Activated CD4-positive, alpha-beta memory T cell treated with anti-CD3 and anti-CD28 coated beads, Interleukin-2, amount 10 ng/mL, durations not matched to agents 7 days and 5 days (primary cell): ENCODE measurements around the gene GMEB2. TPM values are rescaled to one million over a fixed set of nuclear protein-coding genes. Genes with fewer than 3 reads are reported as not detected.
"Not testable (repeated sequence)": the region's sequence is repeated elsewhere in the genome, so short reads cannot be mapped to it uniquely, and the experiment has no call there.

Experiments
- CTCF ChIA-PET: fragments of 350-600 bp; sonication (Branson Sonifier 250); formaldehyde crosslinking; loops from one replicate; lab custom pipeline; 2021; ENCODE audit warnings: antibody characterized with exemption, inconsistent platforms; lab: Charles Lee
- POLR2A ChIA-PET: fragments of 350-600 bp; sonication (Branson Sonifier 250); formaldehyde crosslinking; loops from one replicate; lab custom pipeline; 2021; ENCODE audit warnings: antibody characterized with exemption; lab: Charles Lee
- DNase-seq: peaks from one replicate; pipeline ENCODE4 v3.0.0-alpha.2; 2020
- H3K27ac Mint-ChIP-seq: one replicate; pipeline ENCODE4 v1.8.0; 2021; ENCODE audit warnings: mild to moderate bottlenecking, mixed read lengths
- H3K27me3 Mint-ChIP-seq: one replicate; pipeline ENCODE4 v1.8.0; 2021; ENCODE audit warnings: mixed read lengths
- H3K36me3 Mint-ChIP-seq: one replicate; pipeline ENCODE4 v1.8.0; 2021; ENCODE audit warnings: low read depth, mixed read lengths
- H3K4me1 Mint-ChIP-seq: one replicate; pipeline ENCODE4 v1.8.0; 2021; ENCODE audit warnings: mixed read lengths
- H3K4me3 Mint-ChIP-seq: one replicate; pipeline ENCODE4 v1.8.0; 2021; ENCODE audit warnings: mild to moderate bottlenecking, mixed read lengths
- H3K9me3 Mint-ChIP-seq: one replicate; pipeline ENCODE4 v1.8.0; 2021; ENCODE audit warnings: mixed read lengths
- total RNA-seq, 2 experiments: library from RNA; stranded (reverse); gene quantifications; one replicate each; pipeline ENCODE4 v1.2.3, GENCODE V29; 2021

Gene GMEB2
- 10 to 100 TPM; 17.9 to 18.5 TPM for total RNA-seq

- Mint-ChIP-seq H3K36me3 (peaks cover 34% of the 10 kb centered on the region), H3K9me3 (no peaks in the 10 kb centered on the region), H3K4me3 (peak within 1 kb of the TSS; percentile 98), H3K4me1 (peaks cover 34% of the 10 kb centered on the region), H3K27ac (peak within 1 kb of the TSS; percentile 92), H3K27me3 (no peaks in the 10 kb centered on the region)
- POLR2A ChIA-PET: interaction anchor here (0.6 to 9.8 kb wide), 25 partner anchors 8 to 453 kb away, joined by 3 to 282 read pairs (median 5); partner anchors contain the start of genes LIME1, OPRL1, PPDPF and PRPF6
- CTCF ChIA-PET: interaction anchor here (0.9 to 1.7 kb wide), 4 partner anchors 11 to 89 kb away, joined by 3 to 20 read pairs (median 10); partner anchors contain the start of gene PTK6
- peak; percentile 77 for DNase-seq
Observed at GRCh38 chr20:63626424-63627128, at the start of gene GMEB2. GMEB2 (minus strand) TSS chr20:63627101; CDS start chr20:63619397, 7,704 bp downstream.

GRCh38 chr20:63675681-63676368 is 48.9 kb upstream of the GMEB2 start:
- DNase-seq: no peak
- Mint-ChIP-seq H3K4me1 (no peaks in the 10 kb centered on the region), H3K9me3 (no peaks in the 10 kb centered on the region), H3K36me3 (peaks cover 16% of the 10 kb centered on the region), H3K27ac (no peak overlapping the region), H3K4me3 (no peak overlapping the region), H3K27me3 (no peaks in the 10 kb centered on the region)
- ChIA-PET CTCF (no interaction called here), POLR2A (no interaction called here)

- no peak for DNase-seq
- Mint-ChIP-seq H3K27ac (no peak overlapping the region), H3K9me3 (no peaks in the 10 kb centered on the region), H3K27me3 (no peaks in the 10 kb centered on the region), H3K36me3 (peaks cover 21% of the 10 kb centered on the region), H3K4me1 (no peaks in the 10 kb centered on the region), H3K4me3 (no peak overlapping the region)
- CTCF ChIA-PET: no interaction called here
- POLR2A ChIA-PET: no interaction called here
Observed at GRCh38 chr20:63673951-63674350, 47.0 kb upstream of the GMEB2 start.

GRCh38 chr20:63672666-63673065 is 45.8 kb upstream of the GMEB2 start:
- Mint-ChIP-seq H3K36me3 (peaks cover 26% of the 10 kb centered on the region), H3K9me3 (no peaks in the 10 kb centered on the region), H3K4me3 (no peak overlapping the region), H3K4me1 (no peaks in the 10 kb centered on the region), H3K27ac (no peak overlapping the region), H3K27me3 (no peaks in the 10 kb centered on the region)
- DNase-seq: no peak
- ChIA-PET POLR2A (no interaction called here), CTCF (no interaction called here)

GRCh38 chr20:63671695-63672094 is 44.8 kb upstream of the GMEB2 start:
- POLR2A ChIA-PET, H3K9me3 Mint-ChIP-seq, H3K27me3 Mint-ChIP-seq, H3K27ac Mint-ChIP-seq, DNase-seq, H3K4me3 Mint-ChIP-seq, H3K4me1 Mint-ChIP-seq, CTCF ChIA-PET: not testable (repeated sequence)
- peaks cover 31% of the 10 kb centered on the region for H3K36me3 Mint-ChIP-seq

GRCh38 chr20:63668351-63668750 is 41.5 kb upstream of the GMEB2 start:
- Mint-ChIP-seq H3K4me3 (no peak overlapping the region), H3K9me3 (no peaks in the 10 kb centered on the region), H3K27ac (no peak overlapping the region), H3K4me1 (no peaks in the 10 kb centered on the region), H3K36me3 (peaks cover 30% of the 10 kb centered on the region), H3K27me3 (no peaks in the 10 kb centered on the region)
- CTCF ChIA-PET: interaction anchor here (1.4 kb wide), 1 partner anchor 10 kb away, joined by 4 read pairs; the partner anchor contains the start of gene RTEL1
- POLR2A ChIA-PET: interaction anchor here (0.7 kb wide), 1 partner anchor 39 kb away, joined by 3 read pairs; no protein-coding TSS in a partner anchor
- DNase-seq: no peak

- Mint-ChIP-seq H3K4me1 (no peaks in the 10 kb centered on the region), H3K27me3 (no peaks in the 10 kb centered on the region), H3K4me3 (no peak overlapping the region), H3K36me3 (peaks cover 30% of the 10 kb centered on the region), H3K27ac (no peak overlapping the region), H3K9me3 (no peaks in the 10 kb centered on the region)
- CTCF ChIA-PET: interaction anchor here (1.4 kb wide), 1 partner anchor 10 kb away, joined by 4 read pairs; the partner anchor contains the start of gene RTEL1
- POLR2A ChIA-PET: no interaction called here
- DNase-seq: no peak
Observed at GRCh38 chr20:63667858-63668257, 41.0 kb upstream of the GMEB2 start.

GRCh38 chr20:63665708-63666107 is 38.8 kb upstream of the GMEB2 start:
- Mint-ChIP-seq H3K36me3 (peaks cover 31% of the 10 kb centered on the region), H3K4me1 (no peaks in the 10 kb centered on the region), H3K27me3 (no peaks in the 10 kb centered on the region), H3K9me3 (no peaks in the 10 kb centered on the region), H3K4me3 (no peak overlapping the region), H3K27ac (no peak overlapping the region)
- POLR2A ChIA-PET: no interaction called here
- no peak for DNase-seq
- CTCF ChIA-PET: no interaction called here

- no peaks in the 10 kb centered on the region for H3K27me3 Mint-ChIP-seq
- H3K4me3 Mint-ChIP-seq: no peak overlapping the region
- no peak for DNase-seq
- POLR2A ChIA-PET: no interaction called here
- H3K4me1 Mint-ChIP-seq: peaks cover 3% of the 10 kb centered on the region
- no peak overlapping the region for H3K27ac Mint-ChIP-seq
- peaks cover 35% of the 10 kb centered on the region for H3K36me3 Mint-ChIP-seq
- H3K9me3 Mint-ChIP-seq: no peaks in the 10 kb centered on the region
- CTCF ChIA-PET: no interaction called here
Observed at GRCh38 chr20:63664861-63665594, 38.1 kb upstream of the GMEB2 start.

- POLR2A ChIA-PET: no interaction called here
- DNase-seq: no peak
- no peaks in the 10 kb centered on the region for H3K27me3 Mint-ChIP-seq
- CTCF ChIA-PET: no interaction called here
- no peaks in the 10 kb centered on the region for H3K9me3 Mint-ChIP-seq
- H3K4me3 Mint-ChIP-seq: no peak overlapping the region
- H3K27ac Mint-ChIP-seq: no peak overlapping the region
- H3K4me1 Mint-ChIP-seq: peaks cover 10% of the 10 kb centered on the region
- H3K36me3 Mint-ChIP-seq: peaks cover 34% of the 10 kb centered on the region
Observed at GRCh38 chr20:63664143-63664851, 37.4 kb upstream of the GMEB2 start.

- ChIA-PET CTCF (no interaction called here), POLR2A (interaction anchor here (1.2 kb wide), 1 partner anchor 16 kb away, joined by 3 read pairs; no protein-coding TSS in a partner anchor)
- Mint-ChIP-seq H3K4me1 (peaks cover 18% of the 10 kb centered on the region), H3K27me3 (no peaks in the 10 kb centered on the region), H3K36me3 (peaks cover 32% of the 10 kb centered on the region), H3K9me3 (no peaks in the 10 kb centered on the region), H3K4me3 (no peak overlapping the region), H3K27ac (no peak overlapping the region)
- DNase-seq: no peak
Observed at GRCh38 chr20:63663332-63664066, 36.6 kb upstream of the GMEB2 start.

GRCh38 chr20:63662813-63663189 is 35.9 kb upstream of the GMEB2 start:
- peaks cover 30% of the 10 kb centered on the region for H3K36me3 Mint-ChIP-seq
- no peak for DNase-seq
- no peak overlapping the region for H3K4me3 Mint-ChIP-seq
- no peaks in the 10 kb centered on the region for H3K9me3 Mint-ChIP-seq
- ChIA-PET POLR2A (interaction anchor here (1.2 kb wide), 1 partner anchor 16 kb away, joined by 3 read pairs; no protein-coding TSS in a partner anchor), CTCF (no interaction called here)
- H3K27ac Mint-ChIP-seq: no peak overlapping the region
- no peaks in the 10 kb centered on the region for H3K27me3 Mint-ChIP-seq
- H3K4me1 Mint-ChIP-seq: peaks cover 24% of the 10 kb centered on the region
